Activated CD8-positive, alpha-beta memory T cell treated with anti-CD3 and anti-CD28 coated beads, Interleukin-2, amount 50 U/mL, for 1 hour (primary cell): ENCODE results near the gene WWOX.
"Not testable (repeated sequence)": the region's sequence is repeated elsewhere in the genome, so short reads cannot be mapped to it uniquely, and the experiment has no call there.

ENCODE experiments used
- DNase-seq: peaks from one replicate; pipeline ENCODE4 v3.0.0-alpha.2; 2020; ENCODE audit errors: extremely low read depth

The WWOX gene

GRCh38 chr16:78500659-78501270, 401.3 kb downstream of the WWOX start:
- DNase-seq = no peak

GRCh38 chr16:78501744-78502143, 402.3 kb downstream of the WWOX start:
- no peak for DNase-seq

GRCh38 chr16:78502812-78503350, 403.4 kb downstream of the WWOX start:
- no peak for DNase-seq

- peak; percentile 3 for DNase-seq
Measured at GRCh38 chr16:78503602-78504001, 404.1 kb downstream of the WWOX start.

GRCh38 chr16:78504401-78504851, 405.0 kb downstream of the WWOX start:
- no peak for DNase-seq

GRCh38 chr16:78505036-78505435, 405.6 kb downstream of the WWOX start:
- no peak for DNase-seq

GRCh38 chr16:78505544-78506366, 406.3 kb downstream of the WWOX start:
- no peak for DNase-seq

GRCh38 chr16:78506367-78507193, 407.1 kb downstream of the WWOX start:
- DNase-seq = no peak

GRCh38 chr16:78507576-78507975, 408.1 kb downstream of the WWOX start:
- DNase-seq = no peak

- DNase-seq = no peak
Measured at GRCh38 chr16:78509965-78510364, 410.5 kb downstream of the WWOX start.

GRCh38 chr16:78510496-78510895, 411.0 kb downstream of the WWOX start:
- no peak for DNase-seq

- DNase-seq = no peak
Measured at GRCh38 chr16:78513838-78514237, 414.4 kb downstream of the WWOX start.

GRCh38 chr16:78514888-78515287, 415.4 kb downstream of the WWOX start:
- DNase-seq = not testable (repeated sequence)

GRCh38 chr16:78515421-78515820, 416.0 kb downstream of the WWOX start:
- DNase-seq = no peak

GRCh38 chr16:78516006-78516736, 416.7 kb downstream of the WWOX start:
- no peak for DNase-seq

GRCh38 chr16:78519896-78520295, 420.4 kb downstream of the WWOX start:
- DNase-seq = no peak

- DNase-seq = no peak
Measured at GRCh38 chr16:78520470-78520869, 421.0 kb downstream of the WWOX start.

- no peak for DNase-seq
Measured at GRCh38 chr16:78522327-78522726, 422.9 kb downstream of the WWOX start.

GRCh38 chr16:78523212-78523985, 423.9 kb downstream of the WWOX start:
- no peak for DNase-seq

GRCh38 chr16:78524066-78524595, 424.7 kb downstream of the WWOX start:
- no peak for DNase-seq
